WTC11 (cell line): Measurements from ENCODE around the gene PCSK4.

Experiments
- AFF4 ChIP-seq: sonication (generic); formaldehyde crosslinking; IDR thresholded peaks from 2 replicates; pipeline ENCODE4 v1.8.1; 2023; ENCODE audit warnings: mild to moderate bottlenecking, missing genetic modification reagents, borderline replicate concordance
- CTCF ChIP-seq: fragments of 200-600 bp; IDR thresholded peaks from 2 replicates; pipeline ENCODE4 v1.8.0; 2022; ENCODE audit warnings: antibody characterized with exemption
- JUN ChIP-seq: sonication (generic); formaldehyde crosslinking; IDR thresholded peaks from 2 replicates; pipeline ENCODE4 v1.8.0; 2023; ENCODE audit warnings: mild to moderate bottlenecking, missing genetic modification reagents
- MLX ChIP-seq: sonication (generic); formaldehyde crosslinking; IDR thresholded peaks from 2 replicates; pipeline ENCODE4 v1.8.1; 2023; ENCODE audit warnings: mild to moderate bottlenecking, missing genetic modification reagents, moderate library complexity
- MXD4 ChIP-seq: fragments of 250-450 bp; sonication (Bioruptor Pico); IDR thresholded peaks from 2 replicates; pipeline ENCODE4 v1.8.0; 2021; ENCODE audit warnings: mild to moderate bottlenecking, moderate library complexity, borderline replicate concordance
- NR2C2 ChIP-seq: sonication (generic); formaldehyde crosslinking; IDR thresholded peaks from 2 replicates; pipeline ENCODE4 v1.8.0; 2022; ENCODE audit warnings: mild to moderate bottlenecking, missing genetic modification reagents
- OVOL2 ChIP-seq: fragments of 250-450 bp; sonication (Bioruptor Pico); IDR thresholded peaks from 2 replicates; pipeline ENCODE4 v1.9.0; 2021; ENCODE audit warnings: mild to moderate bottlenecking, borderline replicate concordance
- TEAD1 ChIP-seq: sonication (generic); formaldehyde crosslinking; IDR thresholded peaks from 2 replicates; pipeline ENCODE4 v1.8.0; 2022; ENCODE audit warnings: mild to moderate bottlenecking, missing genetic modification reagents
- ZNF121 ChIP-seq: sonication (generic); formaldehyde crosslinking; IDR thresholded peaks from 2 replicates; pipeline ENCODE4 v1.8.0; 2023; ENCODE audit warnings: missing genetic modification reagents
- ZNF263 ChIP-seq: sonication (generic); formaldehyde crosslinking; IDR thresholded peaks from 2 replicates; pipeline ENCODE4 v1.8.1; 2022; ENCODE audit warnings: low read depth, mild to moderate bottlenecking, moderate library complexity, missing genetic modification reagents
- ZNF416 ChIP-seq: fragments of 250-450 bp; sonication (Bioruptor Pico); IDR thresholded peaks from 2 replicates; pipeline ENCODE4 v1.9.0; 2021; ENCODE audit warnings: mild to moderate bottlenecking, inconsistent platforms

- no peak for TF ChIP-seq CTCF
- TF ChIP-seq ZNF121 (CRISPR knock-in tag) = no peak
- no peak for TF ChIP-seq MXD4
- no peak for TF ChIP-seq JUN (CRISPR knock-in tag)
- no peak for TF ChIP-seq ZNF416
- TF ChIP-seq NR2C2 (CRISPR knock-in tag) = no peak
- TF ChIP-seq AFF4 (CRISPR knock-in tag) = no peak
- TF ChIP-seq MLX (CRISPR knock-in tag) = no peak
- TF ChIP-seq ZNF263 (CRISPR knock-in tag) = no peak
- TF ChIP-seq OVOL2 (CRISPR knock-in tag) = no peak
- no peak for TF ChIP-seq TEAD1
Observed at GRCh38 chr19:1474011-1474764, 16.0 kb downstream of the PCSK4 start.
